GM21723 (cell line): Measurements from ENCODE around the gene ABHD6.
"Not testable (repeated sequence)": the region's sequence is repeated elsewhere in the genome, so short reads cannot be mapped to it uniquely, and the experiment has no call there.

Source experiments
- ATAC-seq: cut with Tn5 transposase; IDR thresholded peaks from one replicate; pipeline ENCODE4 v1.9.1; 2021; ENCODE audit warnings: mild to moderate bottlenecking, moderate library complexity; ENCODE audit not compliant: unreplicated experiment

The ABHD6 gene

GRCh38 chr3:58317811-58318210, 80.2 kb downstream of the ABHD6 start:
- ATAC-seq = no peak

- no peak for ATAC-seq
These were observed 84.2 kb downstream of the ABHD6 start for GRCh38 chr3:58321791-58322190.

- ATAC-seq = no peak
These were observed 85.2 kb downstream of the ABHD6 start for GRCh38 chr3:58322793-58323192.

- no peak for ATAC-seq
These were observed 86.2 kb downstream of the ABHD6 start for GRCh38 chr3:58323529-58324390.

- no peak for ATAC-seq
These were observed 87.1 kb downstream of the ABHD6 start for GRCh38 chr3:58324391-58325390.

GRCh38 chr3:58325525-58325992, 88.0 kb downstream of the ABHD6 start:
- no peak for ATAC-seq

- no peak for ATAC-seq
These were observed 88.8 kb downstream of the ABHD6 start for GRCh38 chr3:58326267-58326900.

- ATAC-seq = no peak
These were observed 91.7 kb downstream of the ABHD6 start for GRCh38 chr3:58329150-58329921.

- ATAC-seq = no peak
These were observed 92.4 kb downstream of the ABHD6 start for GRCh38 chr3:58329922-58330413.

- ATAC-seq = no peak
These were observed 94.1 kb downstream of the ABHD6 start for GRCh38 chr3:58331593-58332152.

- peak; percentile 87 for ATAC-seq
These were observed 95.1 kb downstream of the ABHD6 start, which contains the start of gene PXK for GRCh38 chr3:58332575-58333188. Gene PXK, plus strand, starts transcription at chr3:58332892. Its CDS starts 97 bp downstream, at chr3:58332989.

- ATAC-seq = peak; percentile 62
These were observed 95.8 kb downstream of the ABHD6 start for GRCh38 chr3:58333206-58334012.

GRCh38 chr3:58334013-58334321, 96.4 kb downstream of the ABHD6 start:
- ATAC-seq = no peak

GRCh38 chr3:58334506-58334884, 96.9 kb downstream of the ABHD6 start:
- ATAC-seq = no peak

GRCh38 chr3:58335652-58335947, 98.0 kb downstream of the ABHD6 start:
- no peak for ATAC-seq

- ATAC-seq = no peak
These were observed 98.7 kb downstream of the ABHD6 start for GRCh38 chr3:58336135-58336882.

- ATAC-seq = no peak
These were observed 99.6 kb downstream of the ABHD6 start for GRCh38 chr3:58337190-58337589.

- ATAC-seq = not testable (repeated sequence)
These were observed 101.6 kb downstream of the ABHD6 start for GRCh38 chr3:58339146-58339545.
